ENCODE results near the gene KIF26B. TPM values are rescaled to one million over a fixed set of nuclear protein-coding genes. Genes with fewer than 3 reads are reported as not detected.

KIF26B gene
- total and polyA plus RNA-seq, 7 donors = 0.01 to 0.32 (median 0.06) TPM

DNA sequence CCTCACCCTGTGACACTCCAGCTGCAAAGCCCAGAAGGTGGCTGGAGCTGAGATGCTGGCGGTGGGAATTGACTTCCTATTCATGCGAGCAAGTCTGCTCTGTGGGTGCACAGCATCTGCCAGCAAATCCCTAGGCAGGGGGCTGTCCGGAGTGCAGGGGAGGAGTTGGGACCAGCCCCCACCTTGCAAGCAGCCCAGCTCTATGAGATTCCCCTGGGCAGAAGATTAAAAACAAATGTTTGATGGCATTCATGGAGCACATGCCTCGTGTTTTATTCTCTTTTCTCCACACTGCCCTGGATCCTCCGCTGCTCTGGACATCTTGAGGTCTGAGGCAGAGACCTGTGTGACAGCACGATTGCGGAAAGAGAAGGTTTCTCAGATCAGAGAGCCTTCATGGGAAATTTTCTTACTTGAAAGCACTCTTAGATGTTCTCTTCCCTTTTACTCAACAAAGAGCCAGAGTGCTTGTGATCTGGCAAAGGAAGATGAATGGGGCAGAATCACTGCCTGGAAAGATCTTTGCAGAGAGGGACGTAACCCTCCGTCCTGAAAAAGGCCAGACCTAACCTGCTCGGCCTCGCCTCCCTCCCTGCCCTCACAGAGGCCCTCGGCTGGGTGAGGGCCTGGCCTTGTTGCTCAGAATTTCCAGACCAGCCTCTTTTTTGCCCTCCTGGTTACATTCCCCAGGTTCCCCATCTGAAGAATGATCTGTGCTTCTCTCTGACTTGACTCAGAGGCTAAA is 597.1 kb downstream of the KIF26B start:
- Histone ChIP-seq H3K27ac (no peak overlapping the region), H3K27me3 (ENCODE audit: insufficient read depth in 3 of 3, low read length in 2 of 3) (no peaks in the 10 kb centered on the region), H3K36me3 (ENCODE audit: insufficient read depth in 1 of 2, low read depth in 1 of 2) (peaks cover 0 to 3% of the 10 kb centered on the region in 2 donors), H3K4me1 (no peaks in the 10 kb centered on the region), H3K4me3 (no peak overlapping the region), H3K9me3 (peaks cover 12% of the 10 kb centered on the region)
- TF ChIP-seq, protein P1, sequence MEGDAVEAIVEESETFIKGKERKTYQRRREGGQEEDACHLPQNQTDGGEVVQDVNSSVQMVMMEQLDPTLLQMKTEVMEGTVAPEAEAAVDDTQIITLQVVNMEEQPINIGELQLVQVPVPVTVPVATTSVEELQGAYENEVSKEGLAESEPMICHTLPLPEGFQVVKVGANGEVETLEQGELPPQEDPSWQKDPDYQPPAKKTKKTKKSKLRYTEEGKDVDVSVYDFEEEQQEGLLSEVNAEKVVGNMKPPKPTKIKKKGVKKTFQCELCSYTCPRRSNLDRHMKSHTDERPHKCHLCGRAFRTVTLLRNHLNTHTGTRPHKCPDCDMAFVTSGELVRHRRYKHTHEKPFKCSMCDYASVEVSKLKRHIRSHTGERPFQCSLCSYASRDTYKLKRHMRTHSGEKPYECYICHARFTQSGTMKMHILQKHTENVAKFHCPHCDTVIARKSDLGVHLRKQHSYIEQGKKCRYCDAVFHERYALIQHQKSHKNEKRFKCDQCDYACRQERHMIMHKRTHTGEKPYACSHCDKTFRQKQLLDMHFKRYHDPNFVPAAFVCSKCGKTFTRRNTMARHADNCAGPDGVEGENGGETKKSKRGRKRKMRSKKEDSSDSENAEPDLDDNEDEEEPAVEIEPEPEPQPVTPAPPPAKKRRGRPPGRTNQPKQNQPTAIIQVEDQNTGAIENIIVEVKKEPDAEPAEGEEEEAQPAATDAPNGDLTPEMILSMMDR (IDR thresholded peaks at IDR 0.05) = no peak
- WGBS, 3 donors = 77 to 82% (median 79%) methylated on average over 12 of the region's 12 CpGs
- ATAC-seq (no peak), DNase-seq (no peak)
- intact Hi-C loops (cut with DNase I) = no loop called here

GRCh38 chr1:245752561-245752960 is 597.8 kb downstream of the KIF26B start:
- DNase-seq (no peak), ATAC-seq (no peak)
- TF ChIP-seq, protein P1 (IDR thresholded peaks at IDR 0.05) = no peak
- H3K9me3 ChIP-seq = peaks cover 17% of the 10 kb centered on the region
- H3K27me3 ChIP-seq (ENCODE audit: insufficient read depth in 3 of 3, low read length in 2 of 3) = no peaks in the 10 kb centered on the region
- 73 to 78% (median 75%) methylated on average over 3 of the region's 3 CpGs for WGBS, 3 donors
- intact Hi-C loops (cut with DNase I) = no loop called here
- H3K36me3 ChIP-seq (ENCODE audit: insufficient read depth in 1 of 2, low read depth in 1 of 2) = peaks cover 0 to 3% of the 10 kb centered on the region in 2 donors
- no peak overlapping the region for H3K4me3 ChIP-seq
- no peaks in the 10 kb centered on the region for H3K4me1 ChIP-seq
- H3K27ac ChIP-seq = no peak overlapping the region

DNA sequence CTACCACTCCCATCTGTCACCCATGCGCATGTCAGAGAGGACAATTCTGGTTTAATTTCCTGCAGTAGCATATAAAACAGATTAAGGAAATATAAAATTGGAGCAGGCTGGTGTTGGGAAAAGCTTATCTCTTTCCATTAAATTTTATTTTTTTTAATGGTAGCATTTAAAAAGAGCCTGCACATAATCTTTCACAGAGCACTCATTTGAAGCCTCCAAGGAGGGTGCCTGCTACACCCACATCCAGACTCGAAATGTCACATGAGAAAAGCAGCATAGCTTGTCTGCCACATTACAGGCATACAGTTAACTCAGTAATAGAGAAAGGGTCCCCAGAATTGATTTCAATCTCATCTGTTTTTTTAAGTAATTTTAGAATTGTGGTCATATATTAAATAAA is 599.0 kb downstream of the KIF26B start:
- no peak overlapping the region for H3K4me3 ChIP-seq
- no peak for DNase-seq
- H3K4me1 ChIP-seq = no peaks in the 10 kb centered on the region
- H3K27me3 ChIP-seq (ENCODE audit: insufficient read depth in 3 of 3, low read length in 2 of 3) = no peaks in the 10 kb centered on the region
- H3K9me3 ChIP-seq = peaks cover 17% of the 10 kb centered on the region
- no peak for ATAC-seq
- intact Hi-C loops (cut with DNase I) = no loop called here
- TF ChIP-seq, protein P1 (IDR thresholded peaks at IDR 0.05) = no peak
- 93 to 94% (median 93%) methylated on average over 2 of the region's 2 CpGs for WGBS, 3 donors
- no peak overlapping the region for H3K27ac ChIP-seq
- H3K36me3 ChIP-seq (ENCODE audit: insufficient read depth in 1 of 2, low read depth in 1 of 2) = peaks cover 0 to 3% of the 10 kb centered on the region in 2 donors

- Histone ChIP-seq H3K36me3 (ENCODE audit: insufficient read depth in 1 of 2, low read depth in 1 of 2) (no peaks in the 10 kb centered on the region), H3K9me3 (peaks cover 17% of the 10 kb centered on the region), H3K27ac (no peak overlapping the region), H3K27me3 (ENCODE audit: insufficient read depth in 3 of 3, low read length in 2 of 3) (no peaks in the 10 kb centered on the region), H3K4me3 (no peak overlapping the region), H3K4me1 (no peaks in the 10 kb centered on the region)
- ATAC-seq (no peak), DNase-seq (no peak)
- intact Hi-C loops (cut with DNase I) = no loop called here
- TF ChIP-seq, protein P1 (IDR thresholded peaks at IDR 0.05) = no peak
- WGBS, 3 donors = 79 to 91% (median 82%) methylated on average over 3 of the region's 3 CpGs
Observed at GRCh38 chr1:245754463-245754961, 599.7 kb downstream of the KIF26B start.
